Left ventricle myocardium inferior (tissue), 1 donor: ENCODE measurements around the gene PXDN. TPM values are rescaled to one million over a fixed set of nuclear protein-coding genes. Genes with fewer than 3 reads are reported as not detected.

Experiments
- DNase-seq: peaks from one replicate; pipeline ENCODE4 v3.0.0-alpha.2; 2020
- H3K27ac ChIP-seq: fragments of 200-600 bp; replicated peaks from 2 replicates; pipeline ENCODE4 v1.8.0; 2021
- H3K27me3 ChIP-seq: fragments of 200-600 bp; 2 replicates; pipeline ENCODE4 v1.8.0; 2021; ENCODE audit warnings: low read depth
- H3K36me3 ChIP-seq: fragments of 200-600 bp; 2 replicates; pipeline ENCODE4 v1.8.0; 2021
- H3K4me1 ChIP-seq: fragments of 200-600 bp; 2 replicates; pipeline ENCODE4 v1.8.0; 2021
- H3K4me3 ChIP-seq: fragments of 200-600 bp; 2 replicates; pipeline ENCODE4 v1.8.0; 2021; ENCODE audit warnings: mild to moderate bottlenecking, moderate library complexity
- H3K9me3 ChIP-seq: fragments of 200-600 bp; replicated peaks from 2 replicates; pipeline ENCODE4 v1.8.0; 2021
- intact Hi-C: fragments of 100-400 bp; cut with micrococcal nuclease; formaldehyde crosslinking; loops from one replicate; pipeline ENCODE4 v1.11.0; 2022
- total RNA-seq: library from RNA; stranded (reverse); fragmentation: NEBNext Ultra II Directional; extraction: Animal tissue kit (Norgen Biotek cat#: 25700); gene quantifications from one replicate; pipeline ENCODE4 v1.2.1, GENCODE V29; 2021
- TF ChIP-seq, protein P1 (sequence below): fragments of 200-600 bp; IDR thresholded peaks from 2 replicates; pipeline ENCODE4 v1.8.0; 2021; ENCODE audit warnings: antibody characterized with exemption, mild to moderate bottlenecking, borderline replicate concordance
- donor health status: DM: no; HTN: yes; CAD: no; lungs with severe emphysema.

The PXDN gene
- total RNA-seq, 1 donor from 2014 or later: 15.7 TPM

DNA sequence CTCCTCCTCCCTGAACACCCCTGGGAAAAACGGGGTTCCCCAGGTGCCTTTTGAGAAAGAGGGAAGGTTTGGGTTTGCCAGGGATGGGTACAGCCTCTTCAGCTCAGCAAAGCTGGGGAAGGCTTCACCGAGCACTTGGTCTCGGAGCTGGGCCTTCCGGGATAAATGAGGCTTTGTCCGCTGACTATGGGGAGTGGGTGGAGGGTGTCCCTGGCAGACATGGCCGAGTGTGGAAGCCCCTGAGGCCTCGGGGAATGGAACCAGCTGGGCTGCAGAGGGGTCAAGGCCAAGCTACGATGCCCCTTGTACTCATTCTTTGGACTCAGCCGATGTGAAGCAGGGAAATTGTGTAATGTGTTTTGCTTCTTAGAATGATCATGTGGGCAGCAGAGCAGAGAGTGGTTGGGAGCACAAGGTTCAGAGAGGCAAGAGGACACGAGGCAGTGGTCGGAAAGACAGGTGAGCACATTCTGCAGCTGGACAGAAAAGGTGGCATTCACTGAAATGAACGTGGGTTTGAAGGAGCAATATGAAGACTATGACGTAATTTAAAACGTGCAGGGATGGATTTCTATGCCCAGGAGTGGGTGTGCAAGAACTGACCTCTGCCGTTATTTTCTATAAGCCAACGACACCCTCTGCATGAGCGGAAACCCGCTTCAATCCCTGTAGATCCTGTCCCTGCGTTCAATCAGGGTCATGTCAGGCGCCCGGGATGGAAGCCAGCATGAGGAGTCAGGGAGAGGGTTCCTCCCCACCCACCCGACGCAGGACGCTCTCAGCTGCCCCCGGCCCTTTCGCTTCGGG is 142.6 kb downstream of the PXDN start:
- peaks cover 34% of the 10 kb centered on the region for H3K27me3 ChIP-seq

DNA sequence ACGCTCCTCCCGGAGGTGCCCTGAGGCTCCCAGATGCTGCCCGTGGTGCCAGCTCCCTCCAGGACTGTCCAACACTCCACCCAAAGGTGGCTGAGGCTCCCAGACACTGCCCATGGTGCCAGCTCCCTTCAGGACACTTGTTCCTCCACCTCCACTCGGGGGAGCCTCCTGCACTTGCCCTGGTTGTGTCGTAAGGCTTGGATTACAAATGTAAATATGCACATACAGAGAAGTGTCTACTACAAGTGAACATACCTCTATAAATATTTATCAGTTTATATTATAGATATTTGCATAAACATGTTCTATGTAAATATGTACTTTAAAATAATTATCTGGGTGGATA is 143.3 kb downstream of the PXDN start:
- no peak for DNase-seq
- intact Hi-C loops: no loop called here
- H3K4me1 ChIP-seq: peaks cover 44% of the 10 kb centered on the region
- H3K36me3 ChIP-seq: no peaks in the 10 kb centered on the region
- peaks cover 27% of the 10 kb centered on the region for H3K27me3 ChIP-seq
- no peak overlapping the region for H3K4me3 ChIP-seq
- no peaks in the 10 kb centered on the region for H3K9me3 ChIP-seq
- TF ChIP-seq, protein P1, sequence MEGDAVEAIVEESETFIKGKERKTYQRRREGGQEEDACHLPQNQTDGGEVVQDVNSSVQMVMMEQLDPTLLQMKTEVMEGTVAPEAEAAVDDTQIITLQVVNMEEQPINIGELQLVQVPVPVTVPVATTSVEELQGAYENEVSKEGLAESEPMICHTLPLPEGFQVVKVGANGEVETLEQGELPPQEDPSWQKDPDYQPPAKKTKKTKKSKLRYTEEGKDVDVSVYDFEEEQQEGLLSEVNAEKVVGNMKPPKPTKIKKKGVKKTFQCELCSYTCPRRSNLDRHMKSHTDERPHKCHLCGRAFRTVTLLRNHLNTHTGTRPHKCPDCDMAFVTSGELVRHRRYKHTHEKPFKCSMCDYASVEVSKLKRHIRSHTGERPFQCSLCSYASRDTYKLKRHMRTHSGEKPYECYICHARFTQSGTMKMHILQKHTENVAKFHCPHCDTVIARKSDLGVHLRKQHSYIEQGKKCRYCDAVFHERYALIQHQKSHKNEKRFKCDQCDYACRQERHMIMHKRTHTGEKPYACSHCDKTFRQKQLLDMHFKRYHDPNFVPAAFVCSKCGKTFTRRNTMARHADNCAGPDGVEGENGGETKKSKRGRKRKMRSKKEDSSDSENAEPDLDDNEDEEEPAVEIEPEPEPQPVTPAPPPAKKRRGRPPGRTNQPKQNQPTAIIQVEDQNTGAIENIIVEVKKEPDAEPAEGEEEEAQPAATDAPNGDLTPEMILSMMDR: no peak
- H3K27ac ChIP-seq: peak overlapping the region; percentile 73

More for the DNA sequence above, 142.6 kb downstream of the PXDN start:
- no peak overlapping the region for H3K4me3 ChIP-seq
- TF ChIP-seq, protein P1: no peak
- peaks cover 50% of the 10 kb centered on the region for H3K4me1 ChIP-seq
- no peaks in the 10 kb centered on the region for H3K9me3 ChIP-seq
- peak; percentile 51 for DNase-seq
- intact Hi-C loops: no loop called here
- H3K27ac ChIP-seq: peak overlapping the region; percentile 73
- H3K36me3 ChIP-seq: no peaks in the 10 kb centered on the region

DNA sequence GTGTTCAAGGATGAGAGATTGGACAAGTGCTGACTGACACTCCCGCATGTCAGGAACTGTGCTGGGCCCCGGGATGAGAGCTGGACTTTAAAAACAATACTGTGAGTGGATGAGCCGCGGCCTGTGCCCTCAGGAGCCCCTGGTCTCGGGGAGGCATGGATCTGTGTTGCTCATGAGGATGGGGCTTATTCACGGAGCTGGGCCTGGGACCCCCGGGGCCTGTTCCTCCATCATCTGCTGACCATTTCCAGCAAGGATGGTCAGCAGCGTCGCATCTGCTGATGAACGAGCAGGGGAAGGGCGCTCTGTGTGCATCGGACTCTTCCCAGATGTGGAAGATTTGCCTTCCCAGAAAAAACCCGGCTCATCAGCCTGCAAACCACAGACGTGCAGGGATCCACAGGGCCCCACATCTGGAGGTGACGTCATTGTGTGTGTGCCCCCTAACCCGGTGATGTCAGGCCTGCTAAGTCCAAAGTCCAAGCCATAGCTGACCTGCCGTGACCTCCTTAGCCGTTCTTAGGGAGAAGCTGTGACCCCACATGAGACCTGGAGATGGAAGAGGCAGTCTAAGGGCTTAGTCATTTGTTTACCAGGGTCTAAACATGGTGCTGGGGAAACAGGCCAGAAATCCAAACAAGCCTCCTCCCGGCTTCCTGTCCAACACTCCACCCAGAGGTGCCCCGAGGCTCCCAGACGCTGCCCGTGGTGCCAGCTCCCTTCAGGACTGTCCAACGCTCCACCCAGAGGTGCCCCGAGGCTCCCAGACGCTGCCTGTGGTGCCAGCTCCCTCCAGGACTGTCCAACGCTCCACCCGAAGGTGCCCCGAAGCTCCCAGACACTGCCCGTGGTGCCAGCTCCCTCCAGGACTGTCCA is 143.9 kb downstream of the PXDN start:
- H3K9me3 ChIP-seq: no peaks in the 10 kb centered on the region
- no peak overlapping the region for H3K4me3 ChIP-seq
- TF ChIP-seq, protein P1: no peak
- intact Hi-C loops: no loop called here
- peaks cover 38% of the 10 kb centered on the region for H3K4me1 ChIP-seq
- DNase-seq: no peak
- H3K36me3 ChIP-seq: no peaks in the 10 kb centered on the region
- H3K27ac ChIP-seq: peak overlapping the region; percentile 73
- H3K27me3 ChIP-seq: peaks cover 21% of the 10 kb centered on the region

DNA sequence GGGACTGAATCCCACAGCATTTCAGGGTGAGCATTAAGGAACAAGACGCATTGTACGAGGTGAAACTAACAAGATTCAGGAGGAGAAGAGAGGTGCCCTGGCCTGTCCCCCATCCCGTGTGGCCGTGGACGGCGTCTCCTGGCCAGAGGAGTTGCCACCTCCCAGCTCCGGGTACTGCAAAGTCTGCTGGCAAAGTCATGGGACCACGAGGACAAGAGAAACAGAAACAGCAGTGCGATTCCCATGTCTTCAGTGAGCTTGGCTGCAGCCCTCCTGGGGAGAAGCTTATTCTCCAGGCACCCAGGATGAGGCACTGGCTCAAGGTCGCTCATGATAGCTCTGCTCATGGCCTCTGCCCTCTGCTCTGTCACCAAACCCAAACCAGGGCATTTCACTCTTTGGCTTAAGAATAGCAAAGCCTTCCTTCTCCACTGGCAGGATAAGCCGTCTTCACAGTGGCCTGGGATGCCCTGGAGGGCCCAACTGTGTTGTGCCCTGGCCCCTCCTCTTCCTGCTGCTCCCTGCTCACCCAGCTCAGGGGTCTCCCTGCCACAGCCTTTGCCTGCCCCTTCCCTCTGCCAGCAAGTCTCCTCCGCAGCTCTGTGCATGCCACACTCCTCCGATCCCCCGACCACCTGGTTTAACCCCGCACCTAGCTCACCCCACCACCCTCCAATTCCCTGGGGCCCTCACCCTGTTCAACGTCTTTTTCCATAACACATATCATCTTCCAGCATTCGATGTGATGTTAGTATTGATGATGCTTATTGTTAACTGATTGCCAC is 144.8 kb downstream of the PXDN start:
- peaks cover 21% of the 10 kb centered on the region for H3K27me3 ChIP-seq
- H3K9me3 ChIP-seq: no peaks in the 10 kb centered on the region
- TF ChIP-seq, protein P1: no peak
- DNase-seq: no peak
- intact Hi-C loops: loop anchor here (10.0 kb wide), 1 partner anchor 55 kb away; no protein-coding TSS in a partner anchor
- no peak overlapping the region for H3K4me3 ChIP-seq
- H3K4me1 ChIP-seq: peaks cover 29% of the 10 kb centered on the region
- no peaks in the 10 kb centered on the region for H3K36me3 ChIP-seq
- H3K27ac ChIP-seq: no peak overlapping the region

DNA sequence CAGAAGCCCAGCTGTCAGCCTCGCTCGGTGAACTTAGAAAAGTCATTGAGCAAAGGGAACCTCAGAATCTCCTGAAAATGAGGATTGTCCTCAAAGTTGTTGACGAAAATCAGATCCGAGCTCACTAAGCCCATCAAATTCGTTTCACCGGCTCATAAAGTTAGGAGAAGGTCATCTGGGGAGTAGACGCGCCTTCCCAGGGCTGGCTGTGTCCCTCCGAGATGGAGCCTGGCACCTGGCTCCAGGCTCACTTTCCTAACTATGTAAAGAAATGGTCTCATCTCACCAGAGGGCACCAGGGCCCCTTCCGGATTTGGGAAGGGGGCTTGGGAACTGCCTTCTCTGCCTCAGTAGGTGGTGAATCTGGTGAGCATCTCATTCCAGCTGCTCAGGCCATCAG is 145.5 kb downstream of the PXDN start:
- intact Hi-C loops: loop anchor here (10.0 kb wide), 1 partner anchor 56 kb away; no protein-coding TSS in a partner anchor
- no peaks in the 10 kb centered on the region for H3K36me3 ChIP-seq
- no peak overlapping the region for H3K4me3 ChIP-seq
- DNase-seq: no peak
- no peaks in the 10 kb centered on the region for H3K9me3 ChIP-seq
- TF ChIP-seq, protein P1: no peak
- no peak overlapping the region for H3K27ac ChIP-seq
- peaks cover 33% of the 10 kb centered on the region for H3K4me1 ChIP-seq
- peaks cover 21% of the 10 kb centered on the region for H3K27me3 ChIP-seq
